ENCODE measurements around the gene DAP3.
"Not testable (repeated sequence)": the region's sequence is repeated elsewhere in the genome, so short reads cannot be mapped to it uniquely, and the experiment has no call there.

DAP3 gene

GRCh38 chr1:155759017-155759416 is 70.1 kb downstream of the DAP3 start:
- peaks cover 91 to 96% (median 94%) of the 10 kb centered on the region in 11 experiments for H3K36me3 ChIP-seq
- not testable (repeated sequence) for H3K4me3 ChIP-seq; H3K9ac ChIP-seq; H3K9me3 ChIP-seq (replicated peaks in 1 of 11); H3K27me3 ChIP-seq; H3K4me2 ChIP-seq; H3K27ac ChIP-seq
- peaks cover 0 to 15% (median 10%) of the 10 kb centered on the region in 11 experiments; a peak in 12 of 22 replicates for H4K20me1 ChIP-seq
- peaks cover 0 to 22% (median 9%) of the 10 kb centered on the region in 10 experiments; a peak in 14 of 20 replicates for H3K4me1 ChIP-seq

DNA sequence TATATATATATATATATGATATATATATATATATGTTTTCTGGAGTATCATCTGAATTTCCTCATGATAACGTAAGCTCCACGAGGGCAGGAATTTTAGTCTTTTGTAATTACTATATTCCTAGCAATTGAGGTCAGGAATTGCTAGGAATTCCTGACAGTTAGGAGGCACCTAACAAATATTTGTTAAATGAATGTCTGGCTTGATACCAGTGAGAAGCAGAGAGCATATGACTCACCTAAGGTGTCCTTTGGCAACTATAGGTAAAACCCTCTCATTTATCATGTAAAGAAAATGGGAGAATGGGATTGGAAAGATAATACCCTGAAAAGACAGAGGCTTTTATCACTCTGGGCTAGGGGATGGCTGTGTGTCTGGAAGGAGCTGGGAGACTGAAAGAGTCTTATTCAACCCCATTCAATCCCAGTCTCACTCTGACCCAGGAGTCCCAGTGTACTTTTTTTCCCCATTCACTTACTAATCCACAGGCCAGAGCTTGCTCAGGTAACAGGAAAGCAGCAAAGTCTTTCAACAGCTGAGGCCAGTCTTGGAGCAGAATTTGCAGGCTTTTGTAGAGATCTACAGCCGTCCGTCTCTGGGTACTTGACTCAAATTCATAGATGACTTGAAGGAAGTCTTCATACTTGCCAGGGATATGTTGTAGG is 71.2 kb downstream of the DAP3 start:
- no peak overlapping the region for H3K27ac ChIP-seq
- no peaks in the 10 kb centered on the region for H3K9me3 ChIP-seq (replicated peaks in 1 of 11)
- H3K4me3 ChIP-seq, result no peak overlapping the region
- no peaks in the 10 kb centered on the region for H3K27me3 ChIP-seq
- H3K9ac ChIP-seq, result no peak overlapping the region
- peaks cover 0 to 26% (median 20%) of the 10 kb centered on the region in 11 experiments; a peak in 16 of 22 replicates for H4K20me1 ChIP-seq
- no peak overlapping the region for H3K4me2 ChIP-seq
- H3K4me1 ChIP-seq, result peaks cover 3 to 33% (median 20%) of the 10 kb centered on the region in 10 experiments
- no peak for TF ChIP-seq Cebpa-rat (IDR thresholded peaks at IDR 0.05)
- H3K36me3 ChIP-seq, result peaks cover 91 to 96% (median 93%) of the 10 kb centered on the region in 11 experiments

DNA sequence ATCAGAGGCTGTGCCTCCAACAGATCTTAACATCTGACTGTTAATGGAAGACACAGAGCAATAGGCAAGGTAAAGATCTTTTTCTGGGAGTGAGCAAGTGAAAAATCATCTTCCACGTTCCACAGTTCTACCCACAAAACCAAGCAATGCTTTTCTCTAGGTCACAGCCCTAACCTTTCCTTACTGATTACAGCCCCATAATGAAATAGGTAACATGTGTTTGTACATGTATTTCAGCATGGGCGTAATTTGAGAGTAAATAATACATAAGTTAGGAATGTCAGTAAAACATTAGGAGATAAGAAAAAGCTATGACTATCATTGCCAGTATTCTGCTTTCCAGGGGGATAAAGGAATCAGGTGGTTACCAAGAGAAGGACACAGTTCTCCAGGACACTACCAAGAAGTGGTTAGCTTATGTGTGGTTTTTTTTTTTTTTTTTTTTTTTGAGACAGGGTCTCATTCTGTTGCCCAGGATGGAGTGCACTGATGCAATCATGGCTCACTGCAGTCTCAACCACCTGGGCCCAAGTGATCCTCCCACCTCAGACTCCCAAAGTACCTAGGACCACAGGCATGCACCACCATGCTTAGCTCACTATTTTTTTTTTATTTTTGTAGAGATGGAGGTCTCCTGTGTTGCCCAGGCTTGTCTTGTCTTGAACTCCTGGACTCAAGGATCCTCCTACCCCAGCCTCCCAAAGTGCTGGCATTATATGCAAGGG is 72.0 kb downstream of the DAP3 start:
- TF ChIP-seq Cebpa-rat (IDR thresholded peaks at IDR 0.05), result no peak
- no peak overlapping the region for H3K27ac ChIP-seq
- H3K4me1 ChIP-seq, result peaks cover 12 to 41% (median 28%) of the 10 kb centered on the region in 10 experiments
- H3K36me3 ChIP-seq, result peaks cover 85 to 95% (median 89%) of the 10 kb centered on the region in 11 experiments
- no peak overlapping the region for H3K9ac ChIP-seq
- H3K27me3 ChIP-seq, result no peaks in the 10 kb centered on the region
- H3K4me2 ChIP-seq, result no peak overlapping the region
- H3K4me3 ChIP-seq, result no peak overlapping the region
- no peaks in the 10 kb centered on the region for H3K9me3 ChIP-seq (replicated peaks in 1 of 11)
- peaks cover 0 to 34% (median 27%) of the 10 kb centered on the region in 11 experiments; a peak in 16 of 22 replicates for H4K20me1 ChIP-seq

- H3K27ac ChIP-seq, result no peak overlapping the region
- H4K20me1 ChIP-seq, result peaks cover 0 to 44% (median 37%) of the 10 kb centered on the region in 11 experiments; a peak in 16 of 22 replicates
- no peaks in the 10 kb centered on the region for H3K27me3 ChIP-seq
- no peak for TF ChIP-seq Cebpa-rat (IDR thresholded peaks at IDR 0.05)
- H3K9ac ChIP-seq, result no peak overlapping the region
- peaks cover 83 to 95% (median 89%) of the 10 kb centered on the region in 11 experiments for H3K36me3 ChIP-seq
- peaks cover 21 to 51% (median 37%) of the 10 kb centered on the region in 10 experiments for H3K4me1 ChIP-seq
- no peak overlapping the region for H3K4me2 ChIP-seq
- H3K4me3 ChIP-seq, result no peak overlapping the region
- no peaks in the 10 kb centered on the region for H3K9me3 ChIP-seq (replicated peaks in 1 of 11)
Measured at GRCh38 chr1:155761736-155762405, 73.0 kb downstream of the DAP3 start.

- H3K9me3 ChIP-seq (replicated peaks in 1 of 11); H3K27me3 ChIP-seq; H3K4me3 ChIP-seq: not testable (repeated sequence)
- peaks cover 87 to 100% (median 93%) of the 10 kb centered on the region in 11 experiments for H3K36me3 ChIP-seq
- peak overlapping the region in 8 of 11 experiments; percentile 11 to 83 (median 66); a peak in 11 of 22 replicates for H3K4me2 ChIP-seq
- H3K4me1 ChIP-seq, result peaks cover 23 to 54% (median 38%) of the 10 kb centered on the region in 10 experiments
- H3K27ac ChIP-seq, result peak overlapping the region in 4 of 11 experiments; percentile 18 to 52 (median 40); a peak in 5 of 22 replicates
- peak overlapping the region in 3 of 11 experiments; percentile 24 to 31 (median 27); a peak in 4 of 22 replicates for H3K9ac ChIP-seq
- peaks cover 0 to 50% (median 39%) of the 10 kb centered on the region in 11 experiments; a peak in 16 of 22 replicates for H4K20me1 ChIP-seq
Measured at GRCh38 chr1:155763090-155763815, 74.4 kb downstream of the DAP3 start.

- Histone ChIP-seq H3K4me1 (peaks cover 23 to 54% (median 38%) of the 10 kb centered on the region in 10 experiments), H3K9ac (peak overlapping the region in 3 of 11 experiments; percentile 24 to 31 (median 27); a peak in 4 of 22 replicates), H3K4me2 (peak overlapping the region in 8 of 11 experiments; percentile 19 to 83 (median 66); a peak in 12 of 22 replicates), H3K27ac (peak overlapping the region in 4 of 11 experiments; percentile 34 to 52 (median 41); a peak in 5 of 22 replicates), H4K20me1 (peaks cover 0 to 52% (median 42%) of the 10 kb centered on the region in 11 experiments; a peak in 16 of 22 replicates), H3K36me3 (peaks cover 87 to 100% (median 93%) of the 10 kb centered on the region in 11 experiments)
- not testable (repeated sequence) for H3K9me3 ChIP-seq (replicated peaks in 1 of 11); H3K27me3 ChIP-seq; H3K4me3 ChIP-seq
- TF ChIP-seq Cebpa-rat (IDR thresholded peaks at IDR 0.05), result peak in 3 of 11 experiments; percentile 24 to 54 (median 44); a peak in 2 of 22 replicates
Measured at GRCh38 chr1:155763989-155764388, 75.1 kb downstream of the DAP3 start.

DNA sequence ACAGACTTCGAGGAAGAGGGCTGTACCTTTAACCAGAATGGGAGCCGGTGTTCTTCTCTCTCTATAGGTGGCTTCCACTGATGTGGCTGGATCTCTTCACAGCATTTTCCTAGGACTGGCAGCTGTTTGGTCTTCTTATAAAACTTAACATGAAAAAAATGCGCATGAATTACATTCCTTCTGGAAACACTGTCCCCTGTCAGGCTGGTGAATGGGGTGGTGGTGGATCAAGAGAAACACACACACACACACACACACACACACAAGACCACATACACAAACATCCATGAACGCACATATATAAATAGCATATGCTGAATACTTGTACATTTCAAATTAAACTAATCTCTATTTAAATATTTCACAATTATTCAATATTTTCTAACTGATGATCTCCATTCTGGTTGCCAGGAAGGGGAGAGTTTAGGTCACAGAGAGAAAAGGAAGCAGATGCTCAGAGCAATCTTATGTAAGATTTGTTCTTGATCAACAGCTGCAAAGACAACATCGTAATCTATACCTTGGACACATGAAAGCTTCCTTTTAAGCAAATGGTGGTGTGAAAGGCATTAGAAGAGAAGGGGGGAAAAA is 78.6 kb downstream of the DAP3 start:
- Histone ChIP-seq H3K36me3 (peaks cover 89 to 100% (median 93%) of the 10 kb centered on the region in 11 experiments), H4K20me1 (peaks cover 0 to 52% (median 42%) of the 10 kb centered on the region in 11 experiments; a peak in 16 of 22 replicates), H3K4me1 (peaks cover 23 to 47% (median 38%) of the 10 kb centered on the region in 10 experiments)
- H3K27me3 ChIP-seq; H3K4me3 ChIP-seq; H3K9me3 ChIP-seq (replicated peaks in 1 of 11); H3K4me2 ChIP-seq; H3K27ac ChIP-seq; H3K9ac ChIP-seq: not testable (repeated sequence)

GRCh38 chr1:155769257-155769656 is 80.4 kb downstream of the DAP3 start:
- Histone ChIP-seq H3K4me3 (no peak overlapping the region), H3K4me1 (peaks cover 18 to 32% (median 27%) of the 10 kb centered on the region in 10 experiments), H3K9ac (no peak overlapping the region), H3K27ac (no peak overlapping the region), H3K36me3 (peaks cover 89 to 100% (median 92%) of the 10 kb centered on the region in 11 experiments), H4K20me1 (peaks cover 0 to 43% (median 28%) of the 10 kb centered on the region in 11 experiments; a peak in 16 of 22 replicates), H3K4me2 (no peak overlapping the region), H3K9me3 (replicated peaks in 1 of 11) (no peaks in the 10 kb centered on the region), H3K27me3 (0 out of 22 replicates have a peak, but pooled peaks cover 0 to 5% (median 0%) of the 10 kb centered on the region in 11 experiments)
- TF ChIP-seq Cebpa-rat (IDR thresholded peaks at IDR 0.05), result no peak

Data from BLaER1 treated with 17β-estradiol and CSF1 and Interleukin-3, amounts not matched to agents 10 nM and 100 nM (cell line).